Measurements from ENCODE around the gene SIK3. TPM values are rescaled to one million over a fixed set of nuclear protein-coding genes. Genes with fewer than 3 reads are reported as not detected.

Gene SIK3
- total and polyA plus RNA-seq, 2 experiments from 2014 or later, result 29.1 to 58.5 TPM

DNA sequence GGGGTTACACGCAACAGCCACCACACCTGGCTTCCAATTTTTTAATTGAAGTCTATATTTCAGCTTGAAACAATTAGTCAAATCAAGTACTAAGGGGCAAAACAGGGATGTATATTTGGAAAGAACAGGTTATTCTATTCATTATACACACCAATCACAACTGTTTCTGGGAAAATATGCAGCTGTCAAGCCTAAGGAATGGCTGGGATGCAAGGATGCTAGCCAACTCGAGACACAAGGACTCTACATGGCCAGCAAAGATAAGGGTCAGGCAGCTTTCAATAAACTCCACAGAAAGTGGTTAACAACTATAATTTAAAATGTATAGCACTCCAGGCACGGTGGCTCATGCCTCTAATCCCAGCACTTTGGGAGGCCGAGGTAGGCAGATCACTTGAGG, 134.0 kb downstream of the SIK3 start:
- TF ChIP-seq CTCF (IDR thresholded peaks at IDR 0.05; ENCODE audit: low read depth, low read length), result no peak

GRCh38 chr11:116963813-116964212, 134.4 kb downstream of the SIK3 start:
- H3K27me3 ChIP-seq, result no peaks in the 10 kb centered on the region
- DNase-seq (ENCODE audit: low read depth in 1 of 2, low spot score in 1 of 2), result no peak

More for the DNA sequence above, 134.0 kb downstream of the SIK3 start:
- Histone ChIP-seq H3K4me3 (no peak overlapping the region), H3K27me3 (no peaks in the 10 kb centered on the region), H3K36me3 (no peaks in the 10 kb centered on the region), H3K9me3 (ENCODE audit: low read depth) (no peaks in the 10 kb centered on the region), H3K27ac (no peak overlapping the region), H3K4me1 (ENCODE audit: low read depth) (peaks cover 19% of the 10 kb centered on the region)
- DNase-seq (ENCODE audit: low read depth in 1 of 2, low spot score in 1 of 2), result no peak

GRCh38 chr11:116962108-116962507, 136.1 kb downstream of the SIK3 start:
- no peak for TF ChIP-seq CTCF (IDR thresholded peaks at IDR 0.05; ENCODE audit: low read depth, low read length)
- Histone ChIP-seq H3K4me1 (ENCODE audit: low read depth) (peaks cover 27% of the 10 kb centered on the region), H3K4me3 (no peak overlapping the region), H3K36me3 (no peaks in the 10 kb centered on the region), H3K27ac (no peak overlapping the region), H3K27me3 (no peaks in the 10 kb centered on the region), H3K9me3 (ENCODE audit: low read depth) (no peaks in the 10 kb centered on the region)
- DNase-seq (ENCODE audit: low read depth in 1 of 2, low spot score in 1 of 2), result no peak

More at GRCh38 chr11:116963813-116964212, 134.4 kb downstream of the SIK3 start:
- no peak for TF ChIP-seq CTCF (IDR thresholded peaks at IDR 0.05; ENCODE audit: low read depth, low read length)
- Histone ChIP-seq H3K4me3 (no peak overlapping the region), H3K9me3 (ENCODE audit: low read depth) (no peaks in the 10 kb centered on the region), H3K36me3 (no peaks in the 10 kb centered on the region), H3K27ac (no peak overlapping the region), H3K4me1 (ENCODE audit: low read depth) (peaks cover 19% of the 10 kb centered on the region)

GRCh38 chr11:116960930-116961329, 137.3 kb downstream of the SIK3 start:
- Histone ChIP-seq H3K4me3 (no peak overlapping the region), H3K9me3 (ENCODE audit: low read depth) (no peaks in the 10 kb centered on the region), H3K4me1 (ENCODE audit: low read depth) (peaks cover 31% of the 10 kb centered on the region), H3K27me3 (no peaks in the 10 kb centered on the region), H3K27ac (no peak overlapping the region), H3K36me3 (no peaks in the 10 kb centered on the region)
- no peak for TF ChIP-seq CTCF (IDR thresholded peaks at IDR 0.05; ENCODE audit: low read depth, low read length)
- DNase-seq (ENCODE audit: low read depth in 1 of 2, low spot score in 1 of 2), result peak; percentile 19 to 54

GRCh38 chr11:116958246-116958645, 140.0 kb downstream of the SIK3 start:
- peak overlapping the region; percentile 4 for H3K27ac ChIP-seq
- no peaks in the 10 kb centered on the region for H3K27me3 ChIP-seq
- DNase-seq (ENCODE audit: low read depth in 1 of 2, low spot score in 1 of 2), result peak in 1 of 2 donors; percentile 13
- H3K9me3 ChIP-seq (ENCODE audit: low read depth), result no peaks in the 10 kb centered on the region
- H3K36me3 ChIP-seq, result peaks cover 6% of the 10 kb centered on the region
- peaks cover 46% of the 10 kb centered on the region for H3K4me1 ChIP-seq (ENCODE audit: low read depth)
- no peak overlapping the region for H3K4me3 ChIP-seq
- TF ChIP-seq CTCF (IDR thresholded peaks at IDR 0.05; ENCODE audit: low read depth, low read length), result no peak

DNA sequence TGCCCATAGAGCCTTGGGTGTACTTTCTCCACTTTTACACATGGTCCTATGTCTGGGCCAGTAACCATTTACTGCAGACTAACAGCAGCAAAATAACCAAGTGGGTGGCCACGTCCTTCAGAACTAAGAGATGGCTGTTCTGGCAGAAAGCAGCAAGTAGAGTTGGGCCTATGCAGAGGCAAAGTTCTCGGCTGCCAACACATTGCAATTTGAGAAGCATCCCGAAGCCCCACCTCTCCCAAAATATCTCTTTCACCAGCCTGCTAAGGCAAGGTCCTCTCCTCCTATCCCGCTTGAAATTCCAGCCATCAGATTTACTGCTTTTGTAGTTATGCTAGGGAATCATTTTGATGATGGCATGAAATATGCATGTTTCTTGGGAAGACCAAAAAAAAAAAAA, 142.3 kb downstream of the SIK3 start:
- Histone ChIP-seq H3K27ac (peak overlapping the region; percentile 74), H3K27me3 (no peaks in the 10 kb centered on the region), H3K4me1 (ENCODE audit: low read depth) (peaks cover 31% of the 10 kb centered on the region), H3K4me3 (no peak overlapping the region), H3K36me3 (peaks cover 6% of the 10 kb centered on the region), H3K9me3 (ENCODE audit: low read depth) (no peaks in the 10 kb centered on the region)
- DNase-seq (ENCODE audit: low read depth in 1 of 2, low spot score in 1 of 2), result peak in 1 of 2 donors; percentile 42
- TF ChIP-seq CTCF (IDR thresholded peaks at IDR 0.05; ENCODE audit: low read depth, low read length), result no peak

All from cardiac muscle cell (in vitro differentiated cells and primary cell).